ENCODE measurements around the gene GPR4.
"Not testable (repeated sequence)": the region's sequence is repeated elsewhere in the genome, so short reads cannot be mapped to it uniquely, and the experiment has no call there.

Gene GPR4

DNA sequence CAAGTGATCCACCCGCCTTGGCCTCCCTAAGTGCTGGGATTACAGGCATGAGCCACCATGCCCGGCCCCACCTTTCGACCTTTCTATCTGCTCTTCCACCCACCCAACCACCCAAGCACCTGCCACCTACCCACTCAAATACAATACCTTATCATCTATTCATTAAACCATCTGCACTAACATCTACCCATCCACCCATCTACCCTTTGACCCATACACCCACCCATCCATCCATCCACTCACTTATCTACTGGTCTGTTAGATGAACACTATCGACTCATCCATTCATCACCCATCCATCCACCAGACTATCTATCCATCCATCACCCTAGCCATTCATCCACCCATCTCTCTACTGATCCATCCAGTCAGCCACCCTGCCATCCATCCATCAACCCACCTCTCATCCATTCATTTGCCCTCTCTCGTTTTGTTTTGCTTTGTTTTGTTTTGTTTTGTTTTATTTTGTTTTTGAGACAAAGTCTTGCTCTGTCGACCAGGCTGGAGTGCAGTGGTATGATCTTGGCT is 20.0 kb upstream of the GPR4 start:
- no peak for DNase-seq

DNA sequence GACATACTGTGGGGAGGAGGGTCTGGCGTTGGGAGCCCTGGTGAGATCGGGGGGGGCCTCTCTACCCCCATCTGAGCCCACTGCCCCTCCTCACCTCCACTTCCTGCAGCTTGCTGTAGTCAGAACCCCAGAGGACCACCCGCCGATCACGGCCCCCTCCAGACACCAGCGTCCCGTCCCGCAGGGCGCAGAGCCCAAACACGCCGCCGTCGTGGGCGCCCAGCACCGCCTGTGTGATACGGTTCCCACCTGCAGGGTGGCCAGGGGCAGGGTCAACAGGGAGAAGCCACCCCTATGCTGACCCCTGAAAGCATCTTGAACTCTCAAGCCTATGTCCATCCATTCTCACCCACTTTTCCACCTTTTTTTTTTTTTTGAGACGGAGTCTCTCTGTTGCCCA is 19.4 kb upstream of the GPR4 start:
- no peak for DNase-seq

DNA sequence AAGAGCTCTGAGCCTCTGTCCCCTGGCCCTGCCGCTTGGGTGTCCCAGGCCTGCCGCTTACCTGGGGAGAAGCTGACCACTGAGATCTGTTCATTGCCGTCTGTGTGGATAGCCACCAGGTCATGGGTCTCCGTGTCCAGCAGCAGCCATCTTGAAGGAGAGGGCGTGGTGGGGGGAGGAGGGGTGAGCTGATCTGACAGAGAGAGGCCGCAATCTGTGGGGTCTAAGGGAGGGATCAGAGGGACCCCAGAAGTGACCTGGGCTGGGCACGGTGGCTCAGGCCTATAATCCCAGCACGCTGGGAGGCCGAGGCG is 14.6 kb upstream of the GPR4 start:
- peak; percentile 39 for DNase-seq

DNA sequence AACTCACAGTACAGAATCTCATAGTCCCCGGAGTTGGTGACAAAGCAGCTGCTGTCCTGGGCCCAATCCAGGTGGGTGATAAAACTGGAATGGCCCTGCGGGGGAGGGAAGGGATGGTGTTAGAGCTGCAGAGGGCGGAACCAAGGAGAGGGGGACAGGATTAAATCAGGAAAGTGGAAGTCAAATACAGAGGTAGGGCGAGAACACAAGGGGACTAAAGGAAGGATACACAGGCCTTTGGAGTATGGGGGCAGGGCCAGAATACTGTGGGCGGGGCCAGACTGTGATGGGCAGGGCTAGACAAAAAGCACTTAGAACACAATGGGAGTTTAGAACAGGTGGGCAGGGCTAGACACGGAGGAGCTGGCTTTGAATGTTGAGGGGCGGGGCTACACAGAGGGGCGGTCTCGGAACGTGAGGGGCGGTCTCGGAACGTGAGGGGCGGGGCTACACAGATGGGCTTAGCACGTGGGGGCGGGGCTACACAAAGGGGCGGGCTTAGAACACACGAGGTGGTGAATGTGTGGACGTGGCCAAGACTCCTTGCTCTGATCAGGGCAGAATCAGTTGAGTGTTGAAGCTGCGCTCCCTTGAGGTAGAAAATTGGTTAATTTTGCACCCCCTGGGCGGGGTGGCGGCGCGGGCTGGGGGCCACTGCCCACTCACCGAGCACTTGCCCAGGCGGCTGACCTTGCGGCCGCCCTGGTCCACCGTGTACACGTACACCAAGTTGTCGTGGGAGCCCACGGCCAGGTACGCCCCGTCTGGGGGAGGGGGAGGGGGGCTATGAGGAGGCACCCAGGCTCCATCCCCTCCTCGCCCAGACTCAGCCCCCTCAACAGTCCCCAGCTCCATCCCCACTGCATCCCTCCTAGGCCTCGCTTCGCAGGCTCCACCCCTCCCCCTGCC is 14.0 kb upstream of the GPR4 start:
- peak; percentile 94 for DNase-seq

DNA sequence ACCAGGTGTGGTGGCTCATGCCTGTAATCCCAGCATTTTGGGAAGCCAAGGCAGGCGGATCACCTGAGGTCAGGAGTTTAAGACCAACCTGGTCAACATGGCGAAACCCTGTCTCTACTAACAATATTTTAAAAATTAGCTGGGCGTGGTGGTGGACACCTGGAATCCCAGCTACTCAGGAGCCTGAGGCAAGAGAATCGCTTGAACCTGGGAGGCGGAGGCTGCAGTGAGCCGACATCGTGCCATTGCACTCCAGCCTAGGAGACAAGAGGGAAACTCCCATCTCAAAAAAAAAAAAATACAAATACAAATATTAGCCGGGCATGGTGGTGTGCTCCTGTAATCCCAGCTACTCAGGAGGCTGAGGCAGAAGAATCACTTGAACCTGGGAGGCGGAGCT is 13.0 kb upstream of the GPR4 start:
- DNase-seq: not testable (repeated sequence)

DNA sequence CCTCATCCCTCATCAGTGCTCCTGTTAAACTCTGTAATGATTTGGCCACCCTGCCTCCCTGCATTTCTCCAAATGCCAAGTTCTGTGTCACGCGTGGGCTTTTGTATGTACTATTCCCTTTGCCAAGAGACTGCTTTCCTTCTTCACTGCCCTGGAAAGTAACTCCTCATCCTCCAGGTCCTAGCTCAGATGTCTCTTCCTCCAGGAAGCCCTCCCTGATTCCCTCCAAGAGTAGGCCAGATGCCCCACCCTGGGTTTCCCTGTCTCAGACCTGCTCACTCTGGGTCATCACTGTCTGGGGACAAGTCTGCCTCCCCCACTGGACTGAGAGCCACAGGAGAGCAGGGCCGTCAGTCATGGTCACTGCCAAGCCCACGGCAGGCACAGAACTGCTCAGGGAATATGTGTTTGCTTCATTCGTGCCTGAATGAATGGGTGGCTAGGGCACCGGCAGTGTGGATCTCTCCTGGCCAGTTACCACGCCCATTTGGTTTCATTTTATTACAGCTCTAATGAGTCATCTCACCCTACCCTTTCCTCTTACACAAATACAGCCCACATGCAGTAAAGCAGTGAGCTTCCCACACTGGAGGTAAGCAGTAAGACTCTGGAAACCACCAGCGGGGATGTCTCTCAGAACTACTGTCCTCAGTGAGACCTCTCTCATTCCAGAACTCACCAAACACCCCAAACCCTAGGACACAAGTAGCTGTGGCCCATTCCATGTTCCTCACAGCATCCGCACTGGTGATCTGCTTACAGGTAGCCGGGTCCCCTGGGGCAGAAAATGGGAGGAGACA is 12.1 kb upstream of the GPR4 start:
- no peak for DNase-seq

DNA sequence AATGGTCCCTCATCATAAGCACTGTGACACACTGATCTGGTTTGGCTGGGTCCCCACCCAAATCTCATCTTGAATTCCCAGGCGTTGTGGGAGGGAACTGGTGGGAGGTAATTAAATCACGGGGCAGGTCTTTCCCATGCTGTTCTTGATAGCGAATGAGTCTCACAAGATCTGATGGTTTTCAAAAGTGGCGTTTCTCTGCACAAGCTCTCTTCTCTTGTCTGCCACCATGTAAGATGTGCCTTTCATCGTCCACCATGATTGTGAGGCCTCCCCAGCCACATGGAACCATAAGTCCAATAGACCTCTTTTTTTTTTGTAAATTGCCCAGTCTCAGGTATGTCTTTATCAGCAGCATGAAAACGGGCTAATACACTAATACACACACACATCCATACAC is 6.9 kb upstream of the GPR4 start:
- DNase-seq: no peak

DNA sequence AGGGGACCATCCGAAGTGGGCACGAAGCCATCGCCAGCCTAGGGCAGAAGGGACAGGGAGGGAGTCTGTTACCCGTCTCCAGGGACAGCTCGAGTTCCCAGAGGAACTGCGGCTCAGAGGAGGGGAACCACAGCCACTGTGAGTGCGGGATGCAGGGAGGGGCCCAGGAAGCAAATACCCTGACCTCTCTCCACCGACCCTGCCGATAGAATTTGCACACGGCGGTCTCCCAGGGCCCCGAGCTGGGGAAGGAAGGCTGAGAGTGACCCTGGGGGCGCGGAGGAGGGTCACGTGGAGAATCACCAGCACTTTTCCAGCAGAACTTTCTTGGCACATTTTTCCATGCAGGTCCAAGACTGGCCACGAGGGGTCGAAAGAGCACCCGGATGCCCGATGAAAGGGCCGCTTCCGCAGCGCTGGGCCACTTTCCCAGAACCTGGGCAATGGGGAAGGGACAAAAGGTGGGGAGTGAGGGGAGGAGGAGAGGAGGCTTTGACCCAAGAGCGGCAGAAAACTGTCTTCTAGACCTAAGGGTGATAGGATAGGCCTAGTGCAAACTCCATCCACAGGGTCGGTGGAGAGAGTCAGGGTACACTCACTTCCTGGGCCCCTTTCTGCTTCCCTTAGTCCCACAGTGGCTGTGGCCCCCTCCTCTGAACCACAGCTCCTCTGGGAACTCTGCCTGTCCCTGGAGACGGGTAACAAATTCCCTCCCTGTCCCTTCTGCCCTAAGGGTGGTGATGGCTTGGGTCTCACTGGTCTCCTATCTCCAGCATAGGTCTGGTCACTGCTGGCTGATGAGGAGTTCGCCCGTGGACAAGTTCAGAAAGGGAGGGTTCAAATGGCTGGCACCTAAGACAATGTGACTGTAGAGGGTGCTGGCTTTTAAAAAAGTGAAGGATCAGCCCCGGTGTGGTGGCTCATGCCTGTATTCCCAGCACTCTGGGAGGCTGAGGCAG is 5.3 kb upstream of the GPR4 start:
- DNase-seq: peak; percentile 83

DNA sequence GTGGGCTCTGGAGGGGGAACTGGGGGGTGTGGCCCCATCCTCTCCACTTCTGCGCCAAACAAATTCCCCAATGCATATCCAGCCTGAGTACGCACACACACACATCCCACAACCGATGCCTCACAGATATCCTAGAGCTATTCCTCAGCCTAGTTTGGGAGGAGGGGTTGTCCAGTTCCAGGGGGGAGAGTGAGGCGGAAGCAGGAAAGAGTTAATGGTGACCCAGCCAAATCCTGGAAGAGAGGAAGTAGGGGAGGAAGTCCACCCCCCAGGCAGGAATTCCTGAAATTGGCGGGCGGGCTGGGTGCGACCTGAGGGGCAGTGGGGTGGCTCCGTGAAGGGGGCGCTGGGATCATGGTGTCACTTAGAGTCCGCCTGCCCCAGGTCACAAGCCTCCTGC is 897 bp downstream of the GPR4 start:
- no peak for DNase-seq

DNA sequence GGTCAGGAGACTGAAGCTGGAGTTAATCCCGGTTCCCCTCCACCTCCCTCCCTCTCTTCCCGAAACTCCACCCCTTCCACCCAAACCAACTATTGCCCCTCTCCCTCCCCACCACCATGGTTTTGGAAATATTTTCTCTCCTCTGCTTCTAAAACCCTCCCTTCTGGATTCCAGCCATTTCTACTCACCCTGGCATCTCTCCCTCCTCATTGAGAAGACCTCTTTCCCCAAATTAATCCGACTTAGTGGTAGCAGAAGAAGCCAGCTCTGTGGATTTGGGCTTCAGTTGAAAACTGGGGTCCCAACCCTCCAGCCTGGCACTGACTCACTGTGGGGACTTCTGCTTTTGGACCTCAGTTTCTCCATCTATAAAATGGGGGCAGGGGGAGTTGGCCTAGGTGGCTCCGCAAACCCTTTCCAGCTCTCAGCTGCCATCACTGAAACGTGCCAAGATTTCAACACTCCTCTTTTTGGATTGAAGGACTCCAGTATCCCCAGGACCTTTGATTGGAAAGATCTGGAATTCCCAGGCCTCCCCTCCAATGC is 1.6 kb downstream of the GPR4 start:
- no peak for DNase-seq

DNA sequence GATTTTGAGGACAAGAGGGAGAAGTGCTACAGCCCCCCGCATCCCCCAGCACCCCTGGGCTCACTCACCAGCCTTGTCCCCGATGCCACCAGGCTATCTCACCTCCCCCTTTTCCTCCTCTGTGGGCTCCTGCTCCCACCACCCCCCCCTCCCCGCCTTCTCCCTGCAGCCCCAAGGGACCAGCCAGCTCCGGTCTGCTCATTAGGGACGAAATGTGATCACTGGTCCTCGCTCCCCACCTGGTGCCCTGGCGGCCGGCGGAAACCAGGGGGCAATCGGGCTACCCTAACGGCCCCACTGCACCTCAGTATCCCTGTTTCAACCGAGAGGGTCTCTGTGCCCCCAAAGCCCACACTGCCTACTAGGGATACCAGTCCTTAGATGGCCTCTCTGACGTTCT is 2.7 kb downstream of the GPR4 start:
- no peak for DNase-seq

DNA sequence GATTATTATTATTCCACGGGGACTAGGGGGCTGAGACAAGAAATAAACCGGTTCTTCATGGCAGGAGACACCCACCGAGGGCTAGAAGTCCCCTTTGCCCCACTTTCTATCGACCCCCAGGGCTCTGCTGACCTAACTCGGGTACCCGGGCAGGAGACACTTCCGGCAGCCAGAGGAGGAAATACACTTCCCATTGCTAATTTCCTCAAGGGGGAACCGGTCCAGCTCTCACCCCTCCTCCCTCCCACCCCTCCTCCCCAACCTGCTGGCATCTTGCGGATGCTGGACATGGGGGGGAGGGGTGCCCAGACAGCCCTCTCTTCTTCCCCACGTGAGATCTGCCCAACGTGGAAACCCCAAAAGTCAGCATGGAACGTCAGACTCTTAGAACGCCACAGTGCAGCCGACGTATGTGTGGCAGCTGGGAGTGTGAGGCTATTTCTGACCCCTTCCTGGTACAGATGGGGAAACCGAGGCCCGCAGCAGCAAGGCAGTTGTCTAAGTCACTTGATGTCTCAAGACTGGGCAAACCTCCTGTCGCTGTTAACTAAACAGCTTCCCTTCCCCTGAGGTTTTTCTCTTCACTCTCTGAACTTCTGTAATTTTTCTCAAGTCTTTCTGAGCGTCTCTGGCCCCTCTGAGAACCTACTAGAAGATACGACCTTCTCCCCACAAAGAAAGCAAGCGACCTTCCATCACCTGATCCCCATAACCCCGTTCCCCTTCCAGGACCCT is 3.6 kb downstream of the GPR4 start:
- DNase-seq: no peak

DNA sequence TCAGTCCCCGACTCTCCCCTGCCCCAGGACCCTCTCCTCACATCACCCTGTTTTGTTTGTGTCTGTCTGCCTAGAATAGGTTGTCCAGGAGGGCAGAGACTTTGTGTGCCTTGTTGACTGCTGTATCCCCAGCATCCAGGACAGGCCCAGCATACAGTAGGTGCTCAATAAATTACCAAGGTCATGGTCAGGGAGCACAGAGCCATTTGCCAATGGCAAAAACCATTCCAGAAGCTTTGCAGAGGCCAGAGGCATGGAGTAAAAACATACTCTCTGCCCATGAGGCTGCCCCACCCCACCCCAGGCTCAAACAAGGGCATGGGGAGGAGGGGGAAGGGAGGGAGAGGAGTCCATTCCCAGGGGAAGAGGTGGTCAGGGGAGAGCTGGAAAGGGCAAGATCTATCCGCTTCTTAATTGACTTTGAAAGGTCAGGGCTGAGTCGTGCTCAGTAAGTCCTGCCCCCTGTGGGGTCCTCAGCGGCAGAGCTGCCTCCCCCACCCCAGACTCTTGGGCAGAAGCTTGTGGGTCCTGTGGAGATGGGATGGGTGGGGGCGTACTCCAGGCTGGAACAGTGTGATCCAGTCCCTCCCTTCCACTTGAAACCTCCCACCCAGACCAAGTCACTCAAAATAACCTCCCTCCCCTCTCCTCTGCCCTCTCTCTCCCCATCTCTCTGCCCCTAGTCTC is 4.4 kb downstream of the GPR4 start:
- no peak for DNase-seq

DNA sequence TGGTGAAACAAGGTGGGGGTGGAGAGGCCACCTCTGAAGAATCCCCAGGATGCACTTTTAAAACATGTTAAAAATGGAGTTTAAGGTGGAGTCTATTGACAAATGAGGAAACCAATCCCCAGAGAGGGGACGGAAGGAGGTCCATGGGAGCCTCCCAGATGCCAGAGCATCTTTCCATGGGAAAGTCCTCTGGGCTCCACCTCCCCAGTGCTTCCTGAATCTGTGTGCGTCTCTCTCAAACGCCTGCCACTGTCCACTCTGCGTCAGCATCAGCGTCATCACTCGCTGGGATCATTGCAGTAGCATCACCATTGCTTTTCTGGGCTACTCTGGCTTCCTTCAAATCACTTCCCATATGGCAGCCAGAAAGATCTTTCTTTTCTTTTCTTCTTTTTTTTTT is 6.2 kb downstream of the GPR4 start:
- no peak for DNase-seq

DNA sequence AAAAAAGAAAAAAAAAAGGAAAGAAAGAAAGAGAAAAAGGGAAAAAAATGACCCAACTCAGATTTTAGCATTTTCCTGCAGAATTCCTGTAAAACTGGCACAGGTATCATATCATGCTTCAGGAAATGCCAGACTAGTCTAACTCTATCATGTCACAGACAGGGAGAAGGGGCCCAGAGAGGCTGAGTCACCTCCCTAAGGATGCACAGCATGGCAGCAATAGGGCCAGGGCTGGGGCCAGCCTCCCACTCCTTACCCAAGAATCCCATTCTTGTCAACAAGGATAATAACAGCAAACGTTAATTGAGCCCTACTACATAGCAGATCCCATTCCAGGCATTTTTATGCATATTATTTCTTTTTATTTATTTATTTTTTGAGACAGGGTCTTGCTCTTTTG is 8.5 kb downstream of the GPR4 start:
- DNase-seq: no peak

DNA sequence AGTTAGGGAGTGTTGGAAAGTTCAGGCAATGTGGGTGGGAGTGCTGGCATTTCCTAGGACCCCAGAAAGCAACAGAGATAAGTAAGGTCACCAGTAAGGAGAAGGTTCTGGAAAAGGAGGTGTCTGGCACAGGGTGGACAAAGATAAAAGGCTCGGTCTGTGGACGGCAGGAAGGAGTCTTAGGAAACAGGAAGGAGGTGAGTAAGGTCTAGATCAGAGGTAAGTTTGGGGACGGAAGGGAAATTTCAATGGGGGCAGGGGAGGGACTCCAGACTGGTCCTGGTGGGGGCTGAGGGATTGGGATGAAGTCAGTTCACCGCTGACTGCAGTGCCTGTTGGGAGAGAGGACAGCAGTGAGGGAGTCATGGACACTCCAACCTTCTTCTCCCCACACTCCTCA is 9.6 kb downstream of the GPR4 start:
- DNase-seq: no peak

DNA sequence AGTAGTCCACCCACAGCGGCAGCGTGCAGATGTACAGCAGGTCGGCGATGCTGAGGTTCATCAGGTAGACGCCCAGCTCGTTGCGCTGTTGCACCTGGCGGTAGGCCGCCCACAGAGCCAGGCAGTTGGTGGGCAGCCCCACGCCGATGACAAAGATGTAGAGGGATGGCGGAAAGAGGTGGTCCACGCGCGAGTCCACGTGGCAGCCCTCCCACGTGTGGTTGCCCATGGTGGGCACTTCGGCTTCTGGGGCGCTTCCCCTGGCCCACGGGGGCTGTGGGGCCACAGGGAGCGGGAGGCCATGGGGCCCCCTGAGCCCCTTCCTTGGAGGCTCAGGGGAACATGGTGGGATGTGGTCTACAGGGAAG is 10.4 kb downstream of the GPR4 start:
- DNase-seq: no peak

DNA sequence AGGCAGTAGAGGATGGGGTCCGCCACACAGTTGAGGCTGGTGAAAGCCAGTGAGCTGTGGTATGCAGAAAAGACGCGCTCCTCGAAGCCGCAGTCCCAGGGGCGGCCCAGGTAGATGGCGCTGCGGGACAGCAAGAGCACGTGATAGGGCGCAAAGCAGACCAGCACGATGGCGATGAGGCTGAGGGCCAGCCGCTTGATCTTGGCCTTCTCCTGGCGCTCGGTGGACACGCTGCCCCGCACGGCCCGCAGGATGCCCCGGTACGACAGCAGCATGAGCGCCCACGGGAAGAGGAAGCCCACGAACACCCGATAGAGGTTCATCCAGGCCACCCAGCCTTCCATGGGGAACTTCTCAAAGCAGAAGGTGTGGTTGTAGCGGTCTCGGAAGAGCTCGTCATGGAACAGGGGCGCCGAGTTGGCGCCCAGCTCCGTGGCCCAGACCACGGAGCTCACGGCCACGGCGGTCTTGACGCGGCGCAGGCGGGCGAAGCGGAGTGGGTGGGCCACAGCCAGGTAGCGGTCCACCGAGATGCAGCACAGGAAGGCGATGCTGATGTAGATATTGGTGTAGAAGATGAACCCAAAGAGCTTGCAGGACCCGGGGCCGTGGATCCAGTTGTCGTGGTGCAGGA is 10.9 kb downstream of the GPR4 start:
- DNase-seq: no peak

DNA sequence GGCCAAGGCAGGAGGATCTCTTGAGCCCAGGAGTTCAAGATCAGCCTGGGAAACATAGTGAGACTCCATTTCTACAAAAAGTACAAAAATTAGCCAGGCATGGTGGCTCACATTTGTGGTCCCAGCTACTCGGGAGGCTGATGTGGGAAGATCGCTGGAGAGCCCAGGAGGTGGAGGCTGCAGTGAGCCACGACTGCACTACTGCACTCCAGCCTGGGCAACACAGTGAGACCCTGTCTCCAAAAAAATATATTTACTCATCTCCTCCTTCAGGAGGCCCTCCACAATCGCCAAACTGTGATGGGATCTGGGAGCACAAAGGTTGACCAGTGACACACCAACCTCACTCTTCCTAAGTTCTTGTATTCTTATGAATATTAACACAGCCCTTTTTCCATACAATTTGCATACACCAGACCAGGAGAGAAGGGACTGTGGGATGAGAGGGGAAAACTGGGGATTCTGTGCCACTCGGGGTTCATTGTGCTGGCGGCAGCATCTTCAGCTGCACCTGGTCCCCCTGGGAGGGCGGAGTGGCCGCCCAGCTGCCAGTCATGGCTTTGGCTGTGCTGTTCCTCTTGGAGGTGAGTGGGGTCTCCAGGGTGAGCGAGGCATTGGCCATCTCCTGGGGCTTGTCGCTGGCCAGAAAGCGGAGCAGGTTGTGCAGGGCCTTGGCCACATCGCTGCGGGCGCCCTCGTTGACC is 11.6 kb downstream of the GPR4 start:
- DNase-seq: no peak

DNA sequence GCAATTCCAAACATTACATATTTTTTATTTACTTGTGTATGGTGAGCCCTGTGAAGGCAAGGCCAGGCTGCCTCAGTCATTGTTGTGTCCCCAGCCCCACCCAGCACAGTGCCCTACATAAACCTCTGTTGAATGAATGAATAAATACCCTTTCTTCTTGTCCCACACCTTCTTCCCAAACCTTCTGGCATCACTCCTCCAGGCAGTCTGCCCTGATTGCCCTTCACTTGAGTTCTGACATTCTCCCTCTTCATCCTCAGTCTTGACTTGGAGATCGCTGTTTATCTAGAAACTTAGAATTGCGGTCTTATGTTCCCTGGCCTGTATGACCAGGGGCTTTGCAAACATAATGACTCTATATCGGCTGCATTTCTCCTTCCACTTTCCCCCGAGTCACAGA is 12.2 kb downstream of the GPR4 start:
- DNase-seq: no peak

Measured in femur (tissue), 1 donor.